ENCODE measurements around the gene CXXC5. TPM values are rescaled to one million over a fixed set of nuclear protein-coding genes. Genes with fewer than 3 reads are reported as not detected.

Gene CXXC5
- polyA plus RNA-seq, 1 donor from 2014 or later: 24.4 TPM

DNA sequence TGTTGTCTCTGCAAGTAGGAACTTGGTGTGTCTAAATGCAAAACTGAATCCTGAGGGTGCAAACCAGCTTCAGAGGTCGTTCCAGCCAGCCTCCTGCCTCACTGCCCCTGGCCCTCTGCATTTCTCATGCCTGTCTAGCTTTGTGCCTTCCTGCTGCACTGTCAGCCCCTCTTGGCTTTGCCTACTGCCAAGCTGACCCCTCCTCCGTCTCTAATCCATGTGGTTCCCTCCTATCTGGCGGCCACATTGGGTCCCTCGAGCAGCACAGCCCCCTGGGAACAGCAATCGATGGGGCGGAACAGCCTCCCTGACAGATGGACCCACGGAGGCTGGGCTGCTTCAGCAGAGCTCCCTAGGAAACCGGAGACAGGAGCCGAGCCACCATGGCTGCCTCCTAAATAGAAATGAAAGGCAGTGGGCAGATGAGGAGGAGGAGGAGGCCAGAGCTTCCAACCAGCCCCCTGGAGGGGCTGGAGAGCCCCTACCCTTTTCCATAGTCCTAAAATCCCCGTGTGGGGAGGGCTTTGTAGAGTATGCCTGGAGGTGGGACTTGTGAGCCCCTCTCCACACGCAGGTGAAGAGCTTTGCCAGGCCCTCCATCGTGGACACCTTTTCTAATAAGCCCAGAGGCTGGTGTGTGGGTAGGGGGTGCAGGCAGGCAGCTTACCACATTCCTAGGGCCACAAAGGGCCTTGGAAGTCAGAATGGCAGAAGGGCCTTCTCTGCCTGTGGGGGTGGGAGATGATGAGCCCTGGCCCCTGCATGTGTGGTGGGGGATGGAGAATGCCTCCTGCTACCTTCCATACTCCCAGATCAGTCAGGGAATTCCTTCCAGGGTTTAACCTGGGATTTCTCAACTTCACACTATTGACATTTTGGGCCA, 9.2 kb upstream of the CXXC5 start:
- H3K4me3 ChIP-seq (ENCODE audit: low read length): no peak overlapping the region
- H3K9me3 ChIP-seq (ENCODE audit: low read length): no peaks in the 10 kb centered on the region
- H2AFZ ChIP-seq (ENCODE audit: low read depth, low read length): no peak overlapping the region
- H3K36me3 ChIP-seq (ENCODE audit: insufficient read depth, low read length): no peaks in the 10 kb centered on the region
- H3F3A ChIP-seq (ENCODE audit: insufficient read depth, low read length, poor library complexity, severe bottlenecking): no peaks in the 10 kb centered on the region
- H3K27me3 ChIP-seq (ENCODE audit: insufficient read depth, low read depth, low read length): no peaks in the 10 kb centered on the region
- H3K4me2 ChIP-seq (ENCODE audit: low read length): no peak overlapping the region
- TF ChIP-seq POLR2AphosphoS5 (IDR thresholded peaks at IDR 0.05) (no peak), EP300 (conservative IDR thresholded peaks at IDR 0.05; ENCODE audit: poor library complexity, severe bottlenecking) (no peak), TAF1 (IDR thresholded peaks at IDR 0.05; ENCODE audit: low read depth) (no peak), EZH2 (IDR thresholded peaks at IDR 0.05; ENCODE audit: borderline replicate concordance, insufficient read depth, low read length, poor library complexity, severe bottlenecking) (no peak), RAD21 (conservative IDR thresholded peaks at IDR 0.05) (no peak), MXI1 (conservative IDR thresholded peaks at IDR 0.05; ENCODE audit: poor library complexity, severe bottlenecking) (no peak)
- TF ChIP-seq, protein P1, sequence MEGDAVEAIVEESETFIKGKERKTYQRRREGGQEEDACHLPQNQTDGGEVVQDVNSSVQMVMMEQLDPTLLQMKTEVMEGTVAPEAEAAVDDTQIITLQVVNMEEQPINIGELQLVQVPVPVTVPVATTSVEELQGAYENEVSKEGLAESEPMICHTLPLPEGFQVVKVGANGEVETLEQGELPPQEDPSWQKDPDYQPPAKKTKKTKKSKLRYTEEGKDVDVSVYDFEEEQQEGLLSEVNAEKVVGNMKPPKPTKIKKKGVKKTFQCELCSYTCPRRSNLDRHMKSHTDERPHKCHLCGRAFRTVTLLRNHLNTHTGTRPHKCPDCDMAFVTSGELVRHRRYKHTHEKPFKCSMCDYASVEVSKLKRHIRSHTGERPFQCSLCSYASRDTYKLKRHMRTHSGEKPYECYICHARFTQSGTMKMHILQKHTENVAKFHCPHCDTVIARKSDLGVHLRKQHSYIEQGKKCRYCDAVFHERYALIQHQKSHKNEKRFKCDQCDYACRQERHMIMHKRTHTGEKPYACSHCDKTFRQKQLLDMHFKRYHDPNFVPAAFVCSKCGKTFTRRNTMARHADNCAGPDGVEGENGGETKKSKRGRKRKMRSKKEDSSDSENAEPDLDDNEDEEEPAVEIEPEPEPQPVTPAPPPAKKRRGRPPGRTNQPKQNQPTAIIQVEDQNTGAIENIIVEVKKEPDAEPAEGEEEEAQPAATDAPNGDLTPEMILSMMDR (IDR thresholded peaks at IDR 0.05; ENCODE audit: poor library complexity, severe bottlenecking): no peak
- TF ChIP-seq, protein P2, sequence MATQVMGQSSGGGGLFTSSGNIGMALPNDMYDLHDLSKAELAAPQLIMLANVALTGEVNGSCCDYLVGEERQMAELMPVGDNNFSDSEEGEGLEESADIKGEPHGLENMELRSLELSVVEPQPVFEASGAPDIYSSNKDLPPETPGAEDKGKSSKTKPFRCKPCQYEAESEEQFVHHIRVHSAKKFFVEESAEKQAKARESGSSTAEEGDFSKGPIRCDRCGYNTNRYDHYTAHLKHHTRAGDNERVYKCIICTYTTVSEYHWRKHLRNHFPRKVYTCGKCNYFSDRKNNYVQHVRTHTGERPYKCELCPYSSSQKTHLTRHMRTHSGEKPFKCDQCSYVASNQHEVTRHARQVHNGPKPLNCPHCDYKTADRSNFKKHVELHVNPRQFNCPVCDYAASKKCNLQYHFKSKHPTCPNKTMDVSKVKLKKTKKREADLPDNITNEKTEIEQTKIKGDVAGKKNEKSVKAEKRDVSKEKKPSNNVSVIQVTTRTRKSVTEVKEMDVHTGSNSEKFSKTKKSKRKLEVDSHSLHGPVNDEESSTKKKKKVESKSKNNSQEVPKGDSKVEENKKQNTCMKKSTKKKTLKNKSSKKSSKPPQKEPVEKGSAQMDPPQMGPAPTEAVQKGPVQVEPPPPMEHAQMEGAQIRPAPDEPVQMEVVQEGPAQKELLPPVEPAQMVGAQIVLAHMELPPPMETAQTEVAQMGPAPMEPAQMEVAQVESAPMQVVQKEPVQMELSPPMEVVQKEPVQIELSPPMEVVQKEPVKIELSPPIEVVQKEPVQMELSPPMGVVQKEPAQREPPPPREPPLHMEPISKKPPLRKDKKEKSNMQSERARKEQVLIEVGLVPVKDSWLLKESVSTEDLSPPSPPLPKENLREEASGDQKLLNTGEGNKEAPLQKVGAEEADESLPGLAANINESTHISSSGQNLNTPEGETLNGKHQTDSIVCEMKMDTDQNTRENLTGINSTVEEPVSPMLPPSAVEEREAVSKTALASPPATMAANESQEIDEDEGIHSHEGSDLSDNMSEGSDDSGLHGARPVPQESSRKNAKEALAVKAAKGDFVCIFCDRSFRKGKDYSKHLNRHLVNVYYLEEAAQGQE (IDR thresholded peaks at IDR 0.05; ENCODE audit: borderline replicate concordance): no peak
- H4K20me1 ChIP-seq (ENCODE audit: insufficient read depth): no peaks in the 10 kb centered on the region
- no peak overlapping the region for H3K27ac ChIP-seq (ENCODE audit: low read length)
- H3K9me2 ChIP-seq (ENCODE audit: insufficient read depth, low read length): no peaks in the 10 kb centered on the region
- no peaks in the 10 kb centered on the region for H3K79me2 ChIP-seq (replicated peaks; ENCODE audit: insufficient read depth, low read length)
- no peak overlapping the region for H3K9ac ChIP-seq (ENCODE audit: low read length)

DNA sequence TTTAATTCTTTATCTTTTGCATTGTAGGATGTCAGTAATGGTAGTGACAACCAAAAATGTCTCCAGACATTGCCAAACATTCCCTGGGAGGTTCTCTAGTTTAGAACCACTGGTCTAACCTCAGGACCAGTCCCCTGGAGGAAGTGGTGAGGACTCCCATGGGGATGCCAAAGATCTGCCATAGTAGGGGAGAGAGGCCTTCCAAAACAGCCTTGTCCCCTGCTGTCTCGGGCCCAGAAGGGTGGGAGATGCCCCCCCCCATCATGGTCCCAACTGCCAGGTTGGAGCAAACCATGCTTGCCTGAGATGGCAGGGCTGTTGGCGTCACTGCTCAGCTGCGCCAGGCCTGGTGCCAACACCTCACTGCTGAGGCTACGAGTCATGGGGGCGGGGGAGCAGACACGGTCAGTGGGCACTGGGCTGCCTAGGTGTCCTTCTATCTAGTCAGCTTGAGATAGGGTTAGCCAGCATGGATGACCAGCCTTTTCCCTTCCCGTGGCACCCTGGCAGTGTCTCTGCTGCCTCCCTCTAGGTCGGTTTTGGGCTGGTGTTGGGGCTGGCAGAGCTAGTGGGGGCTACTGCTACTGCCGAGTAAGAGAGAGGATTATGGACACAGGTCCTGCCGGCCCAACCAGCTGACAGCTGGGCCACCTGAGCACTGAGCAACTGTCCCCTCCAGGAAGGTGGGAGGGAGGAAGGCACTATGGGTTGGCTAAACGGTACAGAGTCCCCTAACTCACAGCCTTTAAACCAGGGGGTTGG, 8.3 kb upstream of the CXXC5 start:
- no peaks in the 10 kb centered on the region for H3K9me2 ChIP-seq (ENCODE audit: insufficient read depth, low read length)
- no peak overlapping the region for H2AFZ ChIP-seq (ENCODE audit: low read depth, low read length)
- no peak overlapping the region for H3K27ac ChIP-seq (ENCODE audit: low read length)
- TF ChIP-seq EZH2 (IDR thresholded peaks at IDR 0.05; ENCODE audit: borderline replicate concordance, insufficient read depth, low read length, poor library complexity, severe bottlenecking): no peak
- TF ChIP-seq MXI1 (conservative IDR thresholded peaks at IDR 0.05; ENCODE audit: poor library complexity, severe bottlenecking): no peak
- TF ChIP-seq, protein P1 (IDR thresholded peaks at IDR 0.05; ENCODE audit: poor library complexity, severe bottlenecking): no peak
- TF ChIP-seq POLR2AphosphoS5 (IDR thresholded peaks at IDR 0.05): no peak
- TF ChIP-seq, protein P2 (IDR thresholded peaks at IDR 0.05; ENCODE audit: borderline replicate concordance): no peak
- TF ChIP-seq SMC3 (conservative IDR thresholded peaks at IDR 0.05; ENCODE audit: poor library complexity): no peak
- TF ChIP-seq TAF1 (IDR thresholded peaks at IDR 0.05; ENCODE audit: low read depth): no peak
- no peak for TF ChIP-seq RAD21 (conservative IDR thresholded peaks at IDR 0.05)
- H3K9me3 ChIP-seq (ENCODE audit: low read length): no peaks in the 10 kb centered on the region
- H3F3A ChIP-seq (ENCODE audit: insufficient read depth, low read length, poor library complexity, severe bottlenecking): no peaks in the 10 kb centered on the region
- H3K27me3 ChIP-seq (ENCODE audit: insufficient read depth, low read depth, low read length): no peaks in the 10 kb centered on the region
- H3K4me3 ChIP-seq (ENCODE audit: low read length): no peak overlapping the region
- H3K36me3 ChIP-seq (ENCODE audit: insufficient read depth, low read length): no peaks in the 10 kb centered on the region
- no peak overlapping the region for H3K4me2 ChIP-seq (ENCODE audit: low read length)
- no peak overlapping the region for H3K9ac ChIP-seq (ENCODE audit: low read length)
- no peaks in the 10 kb centered on the region for H3K79me2 ChIP-seq (replicated peaks; ENCODE audit: insufficient read depth, low read length)
- H4K20me1 ChIP-seq (ENCODE audit: insufficient read depth): no peaks in the 10 kb centered on the region

All from neural cell (in vitro differentiated cells).